Stimulated activated effector memory CD8-positive, alpha-beta T cell treated with anti-CD3 and anti-CD28 coated beads, Interleukin-12 subunit alpha, Interleukin-12 subunit beta, amount 100 ng/mL, for 72 hours (primary cell): Measurements from ENCODE around the gene DFFB.
A peak's percentile ranks its signal among the peaks of the same experiment; 100 is the strongest.

ENCODE experiments used
- ATAC-seq: fragments of 150-1000 bp; cut with Tn5 transposase; 2 replicates; pipeline ENCODE4 v1.10.0; 2021
- DNase-seq, 2 donors: peaks; one replicate each; pipeline ENCODE4 v3.0.0; 2021 to 2022; ENCODE audit warnings: low spot score in 2 of 2
- H3K27ac Mint-ChIP-seq: one replicate; pipeline ENCODE4 v1.8.0; 2022; ENCODE audit warnings: mild to moderate bottlenecking, mixed read lengths
- H3K36me3 Mint-ChIP-seq: one replicate; pipeline ENCODE4 v1.8.0; 2022; ENCODE audit warnings: mild to moderate bottlenecking, mixed read lengths
- H3K4me1 Mint-ChIP-seq: one replicate; pipeline ENCODE4 v1.8.0; 2022; ENCODE audit warnings: mixed read lengths
- H3K4me3 Mint-ChIP-seq: one replicate; pipeline ENCODE4 v1.8.0; 2022; ENCODE audit warnings: mild to moderate bottlenecking, mixed read lengths
- H3K9me3 Mint-ChIP-seq: one replicate; pipeline ENCODE4 v1.8.0; 2022; ENCODE audit warnings: mixed read lengths

The DFFB gene

GRCh38 chr1:3879099-3879498 lies 21.8 kb downstream of the DFFB start:
- ATAC-seq (no peak), DNase-seq (no peak)
- Mint-ChIP-seq H3K9me3 (no peaks in the 10 kb centered on the region), H3K4me3 (no peak overlapping the region), H3K4me1 (peaks cover 6% of the 10 kb centered on the region), H3K36me3 (peaks cover 21% of the 10 kb centered on the region), H3K27ac (no peak overlapping the region)

- H3K36me3 Mint-ChIP-seq, result peaks cover 27% of the 10 kb centered on the region
- H3K4me1 Mint-ChIP-seq, result peaks cover 12% of the 10 kb centered on the region
- H3K4me3 Mint-ChIP-seq, result no peak overlapping the region
- no peaks in the 10 kb centered on the region for H3K9me3 Mint-ChIP-seq
- H3K27ac Mint-ChIP-seq, result no peak overlapping the region
- no peak for ATAC-seq
- no peak for DNase-seq
Measured at GRCh38 chr1:3879787-3880428, 22.6 kb downstream of the DFFB start.

GRCh38 chr1:3880429-3881192 lies 23.3 kb downstream of the DFFB start:
- H3K36me3 Mint-ChIP-seq, result peaks cover 34% of the 10 kb centered on the region

GRCh38 chr1:3881193-3881480 lies 23.9 kb downstream of the DFFB start:
- H3K4me3 Mint-ChIP-seq, result no peak overlapping the region
- peak overlapping the region; percentile 56 for H3K27ac Mint-ChIP-seq
- peaks cover 34% of the 10 kb centered on the region for H3K36me3 Mint-ChIP-seq
- peaks cover 14% of the 10 kb centered on the region for H3K4me1 Mint-ChIP-seq
- DNase-seq (no peak), ATAC-seq (no peak)
- no peaks in the 10 kb centered on the region for H3K9me3 Mint-ChIP-seq

More at GRCh38 chr1:3880429-3881192, 23.3 kb downstream of the DFFB start:
- no peak for ATAC-seq
- Mint-ChIP-seq H3K27ac (peak overlapping the region; percentile 56), H3K4me3 (no peak overlapping the region), H3K9me3 (no peaks in the 10 kb centered on the region), H3K4me1 (peaks cover 14% of the 10 kb centered on the region)
- DNase-seq, result no peak

- ATAC-seq, result peak; percentile 83
- peaks cover 54% of the 10 kb centered on the region for H3K36me3 Mint-ChIP-seq
- no peaks in the 10 kb centered on the region for H3K9me3 Mint-ChIP-seq
- peaks cover 14% of the 10 kb centered on the region for H3K4me1 Mint-ChIP-seq
- H3K27ac Mint-ChIP-seq, result peak overlapping the region; percentile 60
- H3K4me3 Mint-ChIP-seq, result peak overlapping the region; percentile 28
- no peak for DNase-seq
Measured at GRCh38 chr1:3883194-3883925, 26.1 kb downstream of the DFFB start.

GRCh38 chr1:3884966-3885365 lies 27.7 kb downstream of the DFFB start:
- peaks cover 19% of the 10 kb centered on the region for H3K4me1 Mint-ChIP-seq

GRCh38 chr1:3885611-3886010 lies 28.3 kb downstream of the DFFB start:
- peaks cover 24% of the 10 kb centered on the region for H3K4me1 Mint-ChIP-seq
- no peak overlapping the region for H3K27ac Mint-ChIP-seq
- no peaks in the 10 kb centered on the region for H3K9me3 Mint-ChIP-seq
- H3K4me3 Mint-ChIP-seq, result no peak overlapping the region
- DNase-seq (no peak), ATAC-seq (no peak)
- H3K36me3 Mint-ChIP-seq, result peaks cover 63% of the 10 kb centered on the region

More at GRCh38 chr1:3884966-3885365, 27.7 kb downstream of the DFFB start:
- ATAC-seq (no peak), DNase-seq (no peak)
- peak overlapping the region; percentile 71 for H3K27ac Mint-ChIP-seq
- no peak overlapping the region for H3K4me3 Mint-ChIP-seq
- no peaks in the 10 kb centered on the region for H3K9me3 Mint-ChIP-seq
- peaks cover 56% of the 10 kb centered on the region for H3K36me3 Mint-ChIP-seq

- Mint-ChIP-seq H3K27ac (no peak overlapping the region), H3K4me1 (peaks cover 28% of the 10 kb centered on the region)
- ATAC-seq, result no peak
Measured at GRCh38 chr1:3886106-3886670, 28.9 kb downstream of the DFFB start.

GRCh38 chr1:3886691-3887090 lies 29.4 kb downstream of the DFFB start:
- Mint-ChIP-seq H3K27ac (no peak overlapping the region), H3K4me1 (peaks cover 23% of the 10 kb centered on the region), H3K9me3 (no peaks in the 10 kb centered on the region), H3K36me3 (peaks cover 68% of the 10 kb centered on the region), H3K4me3 (no peak overlapping the region)
- DNase-seq, result no peak
- ATAC-seq, result no peak

More at GRCh38 chr1:3886106-3886670, 28.9 kb downstream of the DFFB start:
- Mint-ChIP-seq H3K36me3 (peaks cover 68% of the 10 kb centered on the region), H3K4me3 (no peak overlapping the region), H3K9me3 (no peaks in the 10 kb centered on the region)
- DNase-seq, result no peak

- Mint-ChIP-seq H3K4me1 (peaks cover 29% of the 10 kb centered on the region), H3K36me3 (peaks cover 75% of the 10 kb centered on the region), H3K9me3 (no peaks in the 10 kb centered on the region), H3K27ac (no peak overlapping the region), H3K4me3 (no peak overlapping the region)
- DNase-seq, result no peak
- no peak for ATAC-seq
Measured at GRCh38 chr1:3888301-3888700, 31.0 kb downstream of the DFFB start.

GRCh38 chr1:3889936-3890335 lies 32.7 kb downstream of the DFFB start:
- Mint-ChIP-seq H3K4me1 (peaks cover 23% of the 10 kb centered on the region), H3K4me3 (peak overlapping the region; percentile 50), H3K9me3 (no peaks in the 10 kb centered on the region), H3K27ac (no peak overlapping the region), H3K36me3 (peaks cover 77% of the 10 kb centered on the region)
- DNase-seq (no peak), ATAC-seq (peak; percentile 67)

- no peaks in the 10 kb centered on the region for H3K9me3 Mint-ChIP-seq
- H3K36me3 Mint-ChIP-seq, result peaks cover 77% of the 10 kb centered on the region
- peak; percentile 84 for ATAC-seq
- H3K4me1 Mint-ChIP-seq, result peaks cover 21% of the 10 kb centered on the region
- H3K4me3 Mint-ChIP-seq, result peak overlapping the region; percentile 50
- no peak overlapping the region for H3K27ac Mint-ChIP-seq
- DNase-seq, result no peak
Measured at GRCh38 chr1:3890389-3891328, 33.4 kb downstream of the DFFB start.

- H3K27ac Mint-ChIP-seq, result peak overlapping the region; percentile 37
Measured at GRCh38 chr1:3891329-3891865, 34.1 kb downstream of the DFFB start.

GRCh38 chr1:3892748-3893147 lies 35.5 kb downstream of the DFFB start:
- Mint-ChIP-seq H3K27ac (no peak overlapping the region), H3K4me1 (peaks cover 36% of the 10 kb centered on the region), H3K9me3 (peaks cover 3% of the 10 kb centered on the region), H3K36me3 (peaks cover 59% of the 10 kb centered on the region), H3K4me3 (no peak overlapping the region)
- ATAC-seq, result no peak
- no peak for DNase-seq

More at GRCh38 chr1:3891329-3891865, 34.1 kb downstream of the DFFB start:
- Mint-ChIP-seq H3K9me3 (no peaks in the 10 kb centered on the region), H3K4me3 (no peak overlapping the region), H3K4me1 (peaks cover 27% of the 10 kb centered on the region), H3K36me3 (peaks cover 73% of the 10 kb centered on the region)
- DNase-seq (no peak), ATAC-seq (no peak)
